ENCODE results near the gene TBC1D4. TPM values are rescaled to one million over a fixed set of nuclear protein-coding genes. Genes with fewer than 3 reads are reported as not detected.
A peak's percentile ranks its signal among the peaks of the same experiment; 100 is the strongest.

Gene TBC1D4
- total and polyA plus RNA-seq, 12 donors, result 41.6 to 324 (median 191) TPM

- intact Hi-C loops (cut with DNase I), result no loop called here
- no peak for DNase-seq
- Histone ChIP-seq H3K27ac (peak overlapping the region in 1 of 5 donors; percentile 32), H3K27me3 (no peaks in the 10 kb centered on the region), H3K9me3 (replicated peaks in 1 of 3) (no peaks in the 10 kb centered on the region), H3K36me3 (replicated peaks in 1 of 2) (no peaks in the 10 kb centered on the region), H3K4me3 (no peak overlapping the region), H3K4me1 (replicated peaks in 1 of 2) (peaks cover 38 to 60% of the 10 kb centered on the region in 2 donors)
- TF ChIP-seq POLR2A (IDR thresholded peaks at IDR 0.05) (no peak), CTCF (IDR thresholded peaks at IDR 0.05) (no peak)
- 61 to 64% (median 63%) methylated on average over 7 of the region's 7 CpGs for WGBS, 4 donors
These were observed 71.8 kb downstream of the TBC1D4 start for GRCh38 chr13:75410207-75410606.

- Histone ChIP-seq H3K4me3 (no peak overlapping the region), H3K27me3 (no peaks in the 10 kb centered on the region), H3K9me3 (replicated peaks in 1 of 3) (no peaks in the 10 kb centered on the region), H3K36me3 (replicated peaks in 1 of 2) (no peaks in the 10 kb centered on the region), H3K4me1 (replicated peaks in 1 of 2) (peaks cover 19 to 58% of the 10 kb centered on the region in 2 donors), H3K27ac (no peak overlapping the region)
- no peak for DNase-seq
- TF ChIP-seq POLR2A (IDR thresholded peaks at IDR 0.05), result no peak
- TF ChIP-seq CTCF (IDR thresholded peaks at IDR 0.05), result no peak
- intact Hi-C loops (cut with DNase I), result no loop called here
- WGBS, 4 donors, result 95 to 98% (median 97%) methylated on average over 5 of the region's 5 CpGs
These were observed 74.0 kb downstream of the TBC1D4 start for GRCh38 chr13:75407998-75408397.

GRCh38 chr13:75407473-75407872, 74.5 kb downstream of the TBC1D4 start:
- TF ChIP-seq POLR2A (IDR thresholded peaks at IDR 0.05), result no peak
- no peak for TF ChIP-seq CTCF (IDR thresholded peaks at IDR 0.05)
- 93 to 96% (median 95%) methylated on average over 4 of the region's 4 CpGs for WGBS, 4 donors
- no peak for DNase-seq
- Histone ChIP-seq H3K9me3 (replicated peaks in 1 of 3) (no peaks in the 10 kb centered on the region), H3K27me3 (no peaks in the 10 kb centered on the region), H3K4me3 (no peak overlapping the region), H3K36me3 (replicated peaks in 1 of 2) (no peaks in the 10 kb centered on the region), H3K27ac (no peak overlapping the region), H3K4me1 (replicated peaks in 1 of 2) (peaks cover 17 to 57% of the 10 kb centered on the region in 2 donors)
- intact Hi-C loops (cut with DNase I), result no loop called here

- 52 to 58% (median 56%) methylated on average over 9 of the region's 9 CpGs for WGBS, 4 donors
- H3K27me3 ChIP-seq, result no peaks in the 10 kb centered on the region
- no peak overlapping the region for H3K4me3 ChIP-seq
- no peak for DNase-seq
- H3K4me1 ChIP-seq (replicated peaks in 1 of 2), result peaks cover 15 to 53% of the 10 kb centered on the region in 2 donors
- H3K9me3 ChIP-seq (replicated peaks in 1 of 3), result no peaks in the 10 kb centered on the region
- peak overlapping the region in 4 of 5 donors; percentile 2 to 56 (median 36) for H3K27ac ChIP-seq
- TF ChIP-seq CTCF (IDR thresholded peaks at IDR 0.05) (no peak), POLR2A (IDR thresholded peaks at IDR 0.05) (no peak)
- H3K36me3 ChIP-seq (replicated peaks in 1 of 2), result no peaks in the 10 kb centered on the region
- intact Hi-C loops (cut with DNase I), result no loop called here
These were observed 75.8 kb downstream of the TBC1D4 start for GRCh38 chr13:75405976-75406703.
